NCI-H1417 treated with DMSO at 0.1 percent for 48 hours (cell line): ENCODE measurements around the gene CYBB.
A peak's percentile ranks its signal among the peaks of the same experiment; 100 is the strongest.

ENCODE experiments used
- DNase-seq: peaks from one replicate; lab custom pipeline; 2025; lab: John Stamatoyannopoulos, UW

Gene CYBB

GRCh38 chrX:37844622-37845021 is 64.8 kb downstream of the CYBB start:
- DNase-seq, result no peak

- no peak for DNase-seq
These were observed 66.3 kb downstream of the CYBB start for GRCh38 chrX:37846141-37846540.

- no peak for DNase-seq
These were observed 66.7 kb downstream of the CYBB start for GRCh38 chrX:37846558-37846933.

- DNase-seq, result peak; percentile 75
These were observed 67.3 kb downstream of the CYBB start, which contains the start of gene DYNLT3 for GRCh38 chrX:37846934-37847732. TSS of gene DYNLT3 (minus strand) at chrX:37847571. CDS start at chrX:37847510, 61 bp downstream.

- DNase-seq, result no peak
These were observed 67.9 kb downstream of the CYBB start for GRCh38 chrX:37847733-37848197.

GRCh38 chrX:37854148-37854547 is 74.3 kb downstream of the CYBB start:
- no peak for DNase-seq

GRCh38 chrX:37854748-37855147 is 74.9 kb downstream of the CYBB start:
- DNase-seq, result no peak

- no peak for DNase-seq
These were observed 80.9 kb downstream of the CYBB start for GRCh38 chrX:37860721-37861120.

- no peak for DNase-seq
These were observed 83.0 kb downstream of the CYBB start for GRCh38 chrX:37862851-37863250.
